ENCODE measurements around the gene PPM1A. TPM values are rescaled to one million over a fixed set of nuclear protein-coding genes. Genes with fewer than 3 reads are reported as not detected.

The PPM1A gene
- total and polyA plus RNA-seq, 2 donors (not counting 3 experiments of a cell fraction or from before 2014, with no cell fraction given): 14.1 to 33.9 TPM

DNA sequence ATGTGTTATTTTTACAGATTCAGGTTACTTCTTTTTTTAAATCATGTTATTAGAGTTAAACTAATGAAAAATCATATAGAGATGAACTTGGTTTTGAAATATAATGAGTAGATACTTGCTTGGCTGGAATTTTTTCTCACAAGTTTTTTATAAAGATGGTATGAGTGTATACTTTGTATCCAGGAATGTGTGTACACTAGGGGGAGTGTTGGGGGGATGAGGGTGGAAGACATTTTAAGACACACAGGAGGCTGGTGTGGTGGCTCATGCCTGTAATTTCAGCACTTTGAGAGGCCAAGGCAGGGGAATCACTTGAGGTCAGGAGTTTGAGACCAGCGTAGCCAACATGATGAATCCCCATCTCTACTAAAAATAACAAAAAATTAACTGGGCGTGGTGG, 23.2 kb downstream of the PPM1A start:
- no peaks in the 10 kb centered on the region for H3K4me1 ChIP-seq (ENCODE audit: control insufficient read depth, extremely low read depth, insufficient read depth, low read length)
- no peak overlapping the region for H3K4me2 ChIP-seq (ENCODE audit: insufficient read depth, low read length)
- no peak for TF ChIP-seq EZH2 (IDR thresholded peaks at IDR 0.05; ENCODE audit: borderline replicate concordance, low read depth, low read length, severe bottlenecking)
- TF ChIP-seq FOS (IDR thresholded peaks at IDR 0.05; ENCODE audit: borderline replicate concordance, insufficient read depth, low read length): no peak
- no peak for TF ChIP-seq POLR2AphosphoS5 (IDR thresholded peaks at IDR 0.05; ENCODE audit: insufficient read depth, low read depth, low read length)
- TF ChIP-seq JUN (IDR thresholded peaks at IDR 0.05; ENCODE audit: borderline replicate concordance, insufficient read depth, insufficient read length, low read depth): no peak
- TF ChIP-seq, protein P1, sequence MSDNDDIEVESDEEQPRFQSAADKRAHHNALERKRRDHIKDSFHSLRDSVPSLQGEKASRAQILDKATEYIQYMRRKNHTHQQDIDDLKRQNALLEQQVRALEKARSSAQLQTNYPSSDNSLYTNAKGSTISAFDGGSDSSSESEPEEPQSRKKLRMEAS (IDR thresholded peaks at IDR 0.05; ENCODE audit: insufficient read depth, insufficient read length): no peak
- TF ChIP-seq MYC (IDR thresholded peaks at IDR 0.05; ENCODE audit: low read depth, low read length): no peak
- TF ChIP-seq, protein P2, sequence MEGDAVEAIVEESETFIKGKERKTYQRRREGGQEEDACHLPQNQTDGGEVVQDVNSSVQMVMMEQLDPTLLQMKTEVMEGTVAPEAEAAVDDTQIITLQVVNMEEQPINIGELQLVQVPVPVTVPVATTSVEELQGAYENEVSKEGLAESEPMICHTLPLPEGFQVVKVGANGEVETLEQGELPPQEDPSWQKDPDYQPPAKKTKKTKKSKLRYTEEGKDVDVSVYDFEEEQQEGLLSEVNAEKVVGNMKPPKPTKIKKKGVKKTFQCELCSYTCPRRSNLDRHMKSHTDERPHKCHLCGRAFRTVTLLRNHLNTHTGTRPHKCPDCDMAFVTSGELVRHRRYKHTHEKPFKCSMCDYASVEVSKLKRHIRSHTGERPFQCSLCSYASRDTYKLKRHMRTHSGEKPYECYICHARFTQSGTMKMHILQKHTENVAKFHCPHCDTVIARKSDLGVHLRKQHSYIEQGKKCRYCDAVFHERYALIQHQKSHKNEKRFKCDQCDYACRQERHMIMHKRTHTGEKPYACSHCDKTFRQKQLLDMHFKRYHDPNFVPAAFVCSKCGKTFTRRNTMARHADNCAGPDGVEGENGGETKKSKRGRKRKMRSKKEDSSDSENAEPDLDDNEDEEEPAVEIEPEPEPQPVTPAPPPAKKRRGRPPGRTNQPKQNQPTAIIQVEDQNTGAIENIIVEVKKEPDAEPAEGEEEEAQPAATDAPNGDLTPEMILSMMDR (IDR thresholded peaks at IDR 0.05; ENCODE audit: extremely low read depth in 1 of 2, insufficient read depth in 1 of 2, low read depth in 1 of 2, low read length in 2 of 2): no peak
- no peak for TF ChIP-seq GATA2 (IDR thresholded peaks at IDR 0.05; ENCODE audit: insufficient read depth, insufficient read length, low read depth, low read length)
- TF ChIP-seq POLR2A (IDR thresholded peaks at IDR 0.05; ENCODE audit: low read depth, low read length): no peak
- H4K20me1 ChIP-seq (replicated peaks; ENCODE audit: control insufficient read depth, extremely low read depth, insufficient read depth, low read length): peaks cover 5% of the 10 kb centered on the region
- H3K9me1 ChIP-seq (replicated peaks; ENCODE audit: control insufficient read depth, extremely low read depth, insufficient read depth, low read length): no peaks in the 10 kb centered on the region
- ChIA-PET CTCF (no interaction called here), POLR2A (no interaction called here)
- H3K27ac ChIP-seq (ENCODE audit: insufficient read depth, low read depth, low read length): no peak overlapping the region
- intact Hi-C loops (cut with micrococcal nuclease): no loop called here
- H3K4me3 ChIP-seq (replicated peaks in 1 of 3; ENCODE audit: insufficient read depth in 1 of 3, low read depth in 1 of 3, low read length in 3 of 3): no peak overlapping the region
- BruUV-seq (replicated peaks): no TSS peak
- no peaks in the 10 kb centered on the region for H3K27me3 ChIP-seq (ENCODE audit: control insufficient read depth in 2 of 2, insufficient read depth in 2 of 2, low read length in 2 of 2)
- H3K9ac ChIP-seq (replicated peaks; ENCODE audit: extremely low read depth, insufficient read depth, low read length): no peak overlapping the region
- dilution Hi-C loops (cut with MboI; ENCODE audit: extremely low pct_ligation_motif_present, low sequenced_read_pairs): no loop called here
- no peak for DNase-seq (ENCODE audit: low read depth, low spot score)
- no peak overlapping the region for H2AFZ ChIP-seq (ENCODE audit: low read depth, low read length)
- H3K36me3 ChIP-seq (ENCODE audit: control insufficient read depth in 2 of 2, extremely low read depth in 1 of 2, insufficient read depth in 2 of 2, low read length in 2 of 2): no peaks in the 10 kb centered on the region
- FAIRE-seq: no peak
- H3K9me3 ChIP-seq (replicated peaks; ENCODE audit: control insufficient read depth, insufficient read depth, low read length): no peaks in the 10 kb centered on the region
- H3K79me2 ChIP-seq (ENCODE audit: control insufficient read depth, insufficient read depth, low read length): peaks cover 56% of the 10 kb centered on the region
